ENCODE measurements around the gene NUP35. TPM values are rescaled to one million over a fixed set of nuclear protein-coding genes. Genes with fewer than 3 reads are reported as not detected.

The NUP35 gene
- total and polyA plus RNA-seq, 2 of the 4 experiments (the other 2 are of a cell fraction): 10.9 to 23.3 TPM

- POLR2A ChIA-PET (ENCODE audit: unreplicated experiment): no interaction called here
- dilution Hi-C loops (cut with HindIII; ENCODE audit: low sequenced_read_pairs, unreplicated experiment): no loop called here
- no peak for ATAC-seq (ENCODE audit: low read depth)
Observed at GRCh38 chr2:183117226-183117625, 7.0 kb upstream of the NUP35 start.

More at GRCh38 chr2:183117226-183117625, 7.0 kb upstream of the NUP35 start:
- Histone ChIP-seq H3K4me1 (ENCODE audit: control insufficient read depth, insufficient read depth, low read length) (no peaks in the 10 kb centered on the region), H3K4me2 (ENCODE audit: low read depth, low read length) (no peak overlapping the region), H3K27me3 (ENCODE audit: control insufficient read depth, insufficient read depth, low read length) (peaks cover 2% of the 10 kb centered on the region; the same call in 1 of the 2 replicates), H4K5ac (ENCODE audit: low read depth, low read length) (no peak overlapping the region), H3K56ac (ENCODE audit: extremely low read depth, insufficient read depth, low read length) (no peak overlapping the region), H3K9ac (ENCODE audit: low read depth, low read length) (no peak overlapping the region), H2BK5ac (ENCODE audit: low read depth, low read length, poor library complexity, severe bottlenecking) (no peak overlapping the region), H4K20me1 (ENCODE audit: insufficient read depth, low read length) (no peaks in the 10 kb centered on the region), H3K36me3 (ENCODE audit: control insufficient read depth, insufficient read depth, low read length) (no peaks in the 10 kb centered on the region), H3K79me1 (ENCODE audit: low read depth in 1 of 2, low read length in 2 of 2) (no peaks in the 10 kb centered on the region), H3K18ac (ENCODE audit: low read depth, low read length) (no peak overlapping the region), H4K91ac (ENCODE audit: insufficient read depth, low read depth, low read length) (no peak overlapping the region), H3K27ac (ENCODE audit: insufficient read depth, low read length) (no peak overlapping the region), H2BK120ac (ENCODE audit: low read depth, low read length) (no peak overlapping the region), H3K14ac (replicated peaks; ENCODE audit: low read depth, low read length) (no peak overlapping the region), H2AFZ (replicated peaks; ENCODE audit: low read length, poor library complexity) (no peak overlapping the region), H3K9me1 (ENCODE audit: insufficient read depth, low read length) (no peaks in the 10 kb centered on the region), H2AK5ac (ENCODE audit: low read depth, low read length) (no peak overlapping the region), H2BK15ac (ENCODE audit: low read depth, low read length) (no peak overlapping the region), H3K4me3 (ENCODE audit: insufficient read depth, low read depth, low read length) (no peak overlapping the region), H3K9me3 (ENCODE audit: control insufficient read depth, insufficient read depth, low read length) (no peaks in the 10 kb centered on the region), H4K8ac (ENCODE audit: low read depth in 2 of 2, low read length in 2 of 2) (no peak overlapping the region), H3K4ac (ENCODE audit: low read depth, low read length) (no peak overlapping the region), H3K23ac (ENCODE audit: low read depth, low read length) (no peak overlapping the region), H2AK9ac (replicated peaks; ENCODE audit: low read depth, low read length, poor library complexity) (no peak overlapping the region), H2BK20ac (ENCODE audit: low read depth, low read length) (no peak overlapping the region)
- TF ChIP-seq RFX5 (IDR thresholded peaks at IDR 0.05; ENCODE audit: low read depth, low read length) (no peak), SMC3 (IDR thresholded peaks at IDR 0.05; ENCODE audit: low read depth, low read length) (no peak), POLR2A (IDR thresholded peaks at IDR 0.05; ENCODE audit: low read depth, low read length) (no peak), MAFK (IDR thresholded peaks at IDR 0.05; ENCODE audit: low read depth, low read length) (no peak), USF2 (IDR thresholded peaks at IDR 0.05; ENCODE audit: low read depth, low read length) (no peak), RAD21 (IDR thresholded peaks at IDR 0.05; ENCODE audit: low read length) (no peak), BHLHE40 (IDR thresholded peaks at IDR 0.05; ENCODE audit: low read depth, low read length) (no peak)
- WGBS, 2 experiments (ENCODE audit: extremely low coverage in 2 of 2, insufficient read length in 1 of 2): 100% methylated on average over 1 of the region's 3 CpGs; no CpG with 5 or more reads in 1 of the 2 experiments
- CTCF ChIA-PET: no interaction called here
- DNase-seq: no peak
- BruUV-seq (replicated peaks): no TSS peak
- intact Hi-C loops (cut with micrococcal nuclease): no loop called here
- in situ Hi-C loops (cut with MboI; ENCODE audit: low sequenced_read_pairs): no loop called here
